ENCODE results near the gene FHAD1. TPM values are rescaled to one million over a fixed set of nuclear protein-coding genes. Genes with fewer than 3 reads are reported as not detected.

The FHAD1 gene
- total and polyA plus RNA-seq, 9 of the 15 experiments (the other 6 are each of a cell fraction or from before 2014, with no cell fraction given) = 0.32 to 2.1 (median 1.5) TPM; not detected in 1

GRCh38 chr1:15290382-15290781, 43.4 kb downstream of the FHAD1 start (continued):
- no peak for TF ChIP-seq THAP7 (CRISPR knock-in tag; IDR thresholded peaks at IDR 0.05)
- peak in 1 of 2 experiments; percentile 54; a peak in 2 of 4 replicates for TF ChIP-seq MNT (conservative IDR thresholded peaks at IDR 0.05)
- TF ChIP-seq MAFK (IDR thresholded peaks at IDR 0.05; ENCODE audit: low read length) = peak; percentile 58; the same call in 1 of the 2 replicates
- TF ChIP-seq NCOA1 (IDR thresholded peaks at IDR 0.05; ENCODE audit: low read depth) = peak; percentile 59; the same call in 1 of the 2 replicates
- TF ChIP-seq HMGXB4 (CRISPR knock-in tag; IDR thresholded peaks at IDR 0.05) = no peak
- no peak for TF ChIP-seq FOXO4 (CRISPR knock-in tag; IDR thresholded peaks at IDR 0.05)
- TF ChIP-seq TRIM24 (IDR thresholded peaks at IDR 0.05) = peak; percentile 53 to 60; a peak in 2 of 4 replicates
- TF ChIP-seq JUND (IDR thresholded peaks at IDR 0.05; ENCODE audit: borderline replicate concordance, low read depth, low read length) = peak; percentile 45; the same call in 1 of the 2 replicates
- TF ChIP-seq JUND (tag; IDR thresholded peaks at IDR 0.05; ENCODE audit: borderline replicate concordance, low read depth, low read length) = no peak
- peak; percentile 37; the same call in 1 of the 2 replicates for TF ChIP-seq BACH1 (tag; IDR thresholded peaks at IDR 0.05)
- TF ChIP-seq EGR1 (conservative IDR thresholded peaks at IDR 0.05) = peak; percentile 85
- TF ChIP-seq MTA3 (IDR thresholded peaks at IDR 0.05; ENCODE audit: borderline replicate concordance) = 0 out of 2 replicates have a peak, but pooled peaks have one; percentile 36
- TF ChIP-seq MAFF (IDR thresholded peaks at IDR 0.05; ENCODE audit: low read length) = peak; percentile 44; the same call in 1 of the 2 replicates
- 0 out of 2 replicates have a peak, but pooled peaks have one; percentile 37 for TF ChIP-seq JUN (IDR thresholded peaks at IDR 0.05; ENCODE audit: borderline replicate concordance, low read depth, low read length)
- no peak for TF ChIP-seq JUN (CRISPR knock-in tag; IDR thresholded peaks at IDR 0.05; ENCODE audit: borderline replicate concordance)
- TF ChIP-seq HMG20B (CRISPR knock-in tag; IDR thresholded peaks at IDR 0.05) = no peak

Measured in K562 (cell line).